GM18508 (cell line): ENCODE results near the gene NPY5R.

Experiments used
- ATAC-seq: cut with Tn5 transposase; IDR thresholded peaks from one replicate; pipeline ENCODE4 v1.9.1; 2021; ENCODE audit warnings: moderate number of reproducible peaks; ENCODE audit not compliant: insufficient read depth, unreplicated experiment

The NPY5R gene

GRCh38 chr4:163343604-163344146 lies at the start of gene NPY5R:
TSS of gene NPY5R (plus strand) at chr4:163343892. CDS start at chr4:163350274, 6,382 bp downstream.
- ATAC-seq: no peak

- no peak for ATAC-seq
Measured at GRCh38 chr4:163295138-163295537, 48.6 kb upstream of the NPY5R start.

GRCh38 chr4:163300445-163300844 lies 43.2 kb upstream of the NPY5R start:
- ATAC-seq: no peak

- no peak for ATAC-seq
Measured at GRCh38 chr4:163303069-163303468, 40.6 kb upstream of the NPY5R start.

GRCh38 chr4:163309466-163309865 lies 34.2 kb upstream of the NPY5R start:
- no peak for ATAC-seq

- no peak for ATAC-seq
Measured at GRCh38 chr4:163317110-163317509, 26.6 kb upstream of the NPY5R start.

GRCh38 chr4:163330916-163331628 lies 12.6 kb upstream of the NPY5R start:
- ATAC-seq: no peak

GRCh38 chr4:163331629-163332376 lies 11.9 kb upstream of the NPY5R start:
- no peak for ATAC-seq

GRCh38 chr4:163332526-163333406 lies 10.9 kb upstream of the NPY5R start, which contains the start of gene NPY1R:
TSS of gene NPY1R (minus strand) at chr4:163332596. CDS start at chr4:163326554, 6,042 bp downstream.
- no peak for ATAC-seq

GRCh38 chr4:163335384-163335783 lies 8.3 kb upstream of the NPY5R start:
- ATAC-seq: no peak

GRCh38 chr4:163344147-163345125 lies 744 bp downstream of the NPY5R start:
- ATAC-seq: no peak

GRCh38 chr4:163350672-163351071 lies 7.0 kb downstream of the NPY5R start:
- no peak for ATAC-seq

- ATAC-seq: no peak
Measured at GRCh38 chr4:163353054-163353453, 9.4 kb downstream of the NPY5R start.

- no peak for ATAC-seq
Measured at GRCh38 chr4:163356104-163356503, 12.4 kb downstream of the NPY5R start.

GRCh38 chr4:163367651-163368050 lies 24.0 kb downstream of the NPY5R start:
- ATAC-seq: no peak

GRCh38 chr4:163372029-163372428 lies 28.3 kb downstream of the NPY5R start:
- ATAC-seq: no peak

GRCh38 chr4:163378661-163379060 lies 35.0 kb downstream of the NPY5R start:
- no peak for ATAC-seq

GRCh38 chr4:163380703-163381102 lies 37.0 kb downstream of the NPY5R start:
- ATAC-seq: no peak

GRCh38 chr4:163382178-163382869 lies 38.6 kb downstream of the NPY5R start:
- no peak for ATAC-seq
